ENCODE measurements around the gene CIBAR2. TPM values are rescaled to one million over a fixed set of nuclear protein-coding genes. Genes with fewer than 3 reads are reported as not detected.

CIBAR2 gene
- total RNA-seq, 4 donors from 2014 or later, result 0.79 TPM; not detected in 3

DNA sequence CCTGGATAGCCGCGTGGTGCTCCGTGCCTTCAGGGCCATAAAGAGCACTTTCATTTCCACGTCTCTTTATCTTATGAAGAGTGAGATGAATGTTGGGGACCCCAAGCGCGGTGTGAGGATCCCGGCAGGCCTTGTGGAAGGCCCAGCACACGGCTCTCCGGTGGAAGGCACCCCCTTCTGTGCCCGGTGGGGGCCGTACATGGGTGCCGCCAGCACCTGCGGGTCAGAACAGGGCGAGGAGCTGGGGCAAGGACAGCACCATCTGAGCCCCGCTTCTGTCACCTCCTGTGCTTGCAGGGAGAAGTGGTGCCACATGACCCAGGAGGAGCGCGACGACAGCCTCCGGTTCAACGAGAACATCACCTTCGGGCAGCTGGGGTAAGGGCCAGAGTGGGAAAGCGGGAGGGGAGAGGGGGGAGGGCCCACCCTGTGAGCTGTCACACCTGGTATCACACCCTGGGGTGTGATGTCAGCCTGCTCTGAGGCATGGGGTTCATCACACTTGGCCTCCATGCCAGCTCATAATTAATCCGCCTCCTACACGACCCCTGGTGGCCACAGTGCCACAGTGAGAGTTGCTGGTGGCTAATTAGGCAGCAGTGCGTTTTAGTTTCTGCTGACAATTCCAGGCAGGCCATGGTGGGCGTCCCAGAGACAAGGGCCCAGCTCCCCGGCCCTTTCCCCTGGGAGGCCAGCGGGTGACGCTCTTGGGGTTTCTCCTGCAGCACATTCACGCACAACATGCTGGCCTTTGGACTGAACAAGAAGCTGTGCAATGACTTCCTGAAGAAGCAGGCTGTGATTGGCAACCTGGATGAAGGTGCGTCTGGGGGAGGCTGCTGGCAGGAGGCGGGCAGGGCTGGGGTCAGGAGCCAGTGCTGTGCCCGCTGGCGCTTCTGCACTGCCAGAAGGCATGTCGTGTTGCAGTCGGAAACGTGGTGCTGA is 25.7 kb downstream of the CIBAR2 start:
- 62 to 88% methylated on average over 5 to 37 of the region's 37 CpGs for WGBS, 2 donors (ENCODE audit: low coverage in 1 of 2)
- intact Hi-C loops (cut with DNase I; ENCODE audit: low total_unique reads), result no loop called here
- no peaks in the 10 kb centered on the region for H3K36me3 ChIP-seq

GRCh38 chr16:85085721-85086120 is 26.6 kb downstream of the CIBAR2 start:
- no peak overlapping the region for H3K27ac ChIP-seq
- no peak overlapping the region for H3K4me3 ChIP-seq
- peaks cover 0 to 16% (median 13%) of the 10 kb centered on the region in 4 donors for H3K4me1 ChIP-seq
- no peaks in the 10 kb centered on the region for H3K36me3 ChIP-seq
- in situ Hi-C loops (cut with MboI; ENCODE audit: low pct_ligation_motif_present in 1 of 4, low pct_unique_long_range_greater_than_20kb in 1 of 4, low sequenced_read_pairs in 3 of 4) (no loop called here), intact Hi-C loops (cut with DNase I; ENCODE audit: low total_unique reads) (no loop called here)
- TF ChIP-seq EP300 (IDR thresholded peaks at IDR 0.05; ENCODE audit: low read depth), result no peak
- TF ChIP-seq POLR2A (IDR thresholded peaks at IDR 0.05), result no peak
- no peak for TF ChIP-seq POLR2AphosphoS5 (IDR thresholded peaks at IDR 0.05)
- TF ChIP-seq, protein P1, sequence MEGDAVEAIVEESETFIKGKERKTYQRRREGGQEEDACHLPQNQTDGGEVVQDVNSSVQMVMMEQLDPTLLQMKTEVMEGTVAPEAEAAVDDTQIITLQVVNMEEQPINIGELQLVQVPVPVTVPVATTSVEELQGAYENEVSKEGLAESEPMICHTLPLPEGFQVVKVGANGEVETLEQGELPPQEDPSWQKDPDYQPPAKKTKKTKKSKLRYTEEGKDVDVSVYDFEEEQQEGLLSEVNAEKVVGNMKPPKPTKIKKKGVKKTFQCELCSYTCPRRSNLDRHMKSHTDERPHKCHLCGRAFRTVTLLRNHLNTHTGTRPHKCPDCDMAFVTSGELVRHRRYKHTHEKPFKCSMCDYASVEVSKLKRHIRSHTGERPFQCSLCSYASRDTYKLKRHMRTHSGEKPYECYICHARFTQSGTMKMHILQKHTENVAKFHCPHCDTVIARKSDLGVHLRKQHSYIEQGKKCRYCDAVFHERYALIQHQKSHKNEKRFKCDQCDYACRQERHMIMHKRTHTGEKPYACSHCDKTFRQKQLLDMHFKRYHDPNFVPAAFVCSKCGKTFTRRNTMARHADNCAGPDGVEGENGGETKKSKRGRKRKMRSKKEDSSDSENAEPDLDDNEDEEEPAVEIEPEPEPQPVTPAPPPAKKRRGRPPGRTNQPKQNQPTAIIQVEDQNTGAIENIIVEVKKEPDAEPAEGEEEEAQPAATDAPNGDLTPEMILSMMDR (IDR thresholded peaks at IDR 0.05), result no peak
- no peaks in the 10 kb centered on the region for H3K9me3 ChIP-seq
- H3K27me3 ChIP-seq, result no peaks in the 10 kb centered on the region
- WGBS, 2 donors (ENCODE audit: low coverage in 1 of 2), result 98% methylated on average over 17 of the region's 17 CpGs; no CpG with 5 or more reads in 1 of the 2 donors
- no peak for DNase-seq

More for the DNA sequence above, 25.7 kb downstream of the CIBAR2 start:
- Histone ChIP-seq H3K27me3 (no peaks in the 10 kb centered on the region), H3K27ac (peak overlapping the region; percentile 23 to 58 (median 53)), H3K4me1 (peaks cover 0 to 21% (median 16%) of the 10 kb centered on the region in 4 donors), H3K4me3 (no peak overlapping the region), H3K9me3 (no peaks in the 10 kb centered on the region)
- no peak for TF ChIP-seq EP300 (IDR thresholded peaks at IDR 0.05; ENCODE audit: low read depth)
- TF ChIP-seq, protein P1 (IDR thresholded peaks at IDR 0.05), result peak; percentile 68 to 92 (median 80)
- peak in 2 of 3 donors; percentile 22 to 25 for TF ChIP-seq POLR2AphosphoS5 (IDR thresholded peaks at IDR 0.05)
- peak; percentile 16 for TF ChIP-seq POLR2A (IDR thresholded peaks at IDR 0.05)
- in situ Hi-C loops (cut with MboI; ENCODE audit: low pct_ligation_motif_present in 1 of 4, low pct_unique_long_range_greater_than_20kb in 1 of 4, low sequenced_read_pairs in 3 of 4), result no loop called here
- DNase-seq, result peak; percentile 77

DNA sequence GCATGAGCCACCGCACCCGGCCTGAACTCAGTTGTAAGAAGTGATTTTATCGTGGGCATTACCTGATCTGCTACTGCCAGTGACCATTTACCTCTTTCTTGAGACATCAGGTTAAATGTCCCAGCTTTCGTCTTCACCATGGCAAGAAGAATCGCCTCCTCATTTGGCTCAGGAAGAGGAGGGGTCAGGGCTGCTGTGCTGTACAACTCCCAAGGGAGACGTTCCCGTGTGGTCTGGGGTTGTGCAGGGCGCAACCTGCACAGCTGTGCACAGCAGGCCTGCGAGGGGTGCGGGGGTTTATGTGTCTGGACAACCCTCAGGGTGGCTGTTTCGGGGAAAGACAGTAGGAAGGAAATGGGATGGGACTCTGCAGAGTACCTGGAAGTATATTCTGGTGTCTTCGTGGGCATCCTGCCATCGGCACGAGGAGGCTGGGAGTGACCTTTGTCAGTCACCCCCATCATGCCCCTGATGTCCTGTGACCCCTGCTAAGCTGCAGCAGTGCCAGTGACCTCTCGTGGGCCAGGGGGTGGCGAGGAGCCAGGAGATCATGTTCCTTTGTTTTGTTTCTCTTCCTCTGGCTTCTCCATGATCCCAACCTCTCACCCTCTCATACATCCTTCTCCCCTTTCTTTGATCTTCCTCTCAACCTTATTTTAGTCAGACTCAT is 27.3 kb downstream of the CIBAR2 start:
- no peak for TF ChIP-seq POLR2AphosphoS5 (IDR thresholded peaks at IDR 0.05)
- TF ChIP-seq EP300 (IDR thresholded peaks at IDR 0.05; ENCODE audit: low read depth), result no peak
- no peak for TF ChIP-seq POLR2A (IDR thresholded peaks at IDR 0.05)
- TF ChIP-seq, protein P1 (IDR thresholded peaks at IDR 0.05), result no peak
- no peak for DNase-seq
- in situ Hi-C loops (cut with MboI; ENCODE audit: low pct_ligation_motif_present in 1 of 4, low pct_unique_long_range_greater_than_20kb in 1 of 4, low sequenced_read_pairs in 3 of 4) (no loop called here), intact Hi-C loops (cut with DNase I; ENCODE audit: low total_unique reads) (no loop called here)
- Histone ChIP-seq H3K4me1 (peaks cover 0 to 13% (median 10%) of the 10 kb centered on the region in 4 donors), H3K36me3 (no peaks in the 10 kb centered on the region), H3K27ac (no peak overlapping the region), H3K9me3 (no peaks in the 10 kb centered on the region), H3K27me3 (no peaks in the 10 kb centered on the region), H3K4me3 (no peak overlapping the region)
- WGBS, 2 donors (ENCODE audit: low coverage in 1 of 2), result 73 to 81% methylated on average over 6 to 16 of the region's 16 CpGs

GRCh38 chr16:85083051-85083639 is 29.1 kb downstream of the CIBAR2 start:
- 60% methylated on average over 13 of the region's 13 CpGs; no CpG with 5 or more reads in 1 of the 2 donors for WGBS, 2 donors (ENCODE audit: low coverage in 1 of 2)
- intact Hi-C loops (cut with DNase I; ENCODE audit: low total_unique reads) (no loop called here), in situ Hi-C loops (cut with MboI; ENCODE audit: low pct_ligation_motif_present in 1 of 4, low pct_unique_long_range_greater_than_20kb in 1 of 4, low sequenced_read_pairs in 3 of 4) (no loop called here)
- Histone ChIP-seq H3K4me3 (no peak overlapping the region), H3K27me3 (no peaks in the 10 kb centered on the region), H3K27ac (peak overlapping the region in 1 of 4 donors; percentile 5), H3K36me3 (peaks cover 0 to 5% (median 0%) of the 10 kb centered on the region in 4 donors), H3K9me3 (no peaks in the 10 kb centered on the region), H3K4me1 (peaks cover 0 to 13% (median 10%) of the 10 kb centered on the region in 4 donors)
- no peak for TF ChIP-seq POLR2A (IDR thresholded peaks at IDR 0.05)
- TF ChIP-seq POLR2AphosphoS5 (IDR thresholded peaks at IDR 0.05), result no peak
- no peak for TF ChIP-seq EP300 (IDR thresholded peaks at IDR 0.05; ENCODE audit: low read depth)
- TF ChIP-seq, protein P1 (IDR thresholded peaks at IDR 0.05), result no peak
- no peak for DNase-seq
